DMS114 treated with DMSO at 0.1 percent for 48 hours (cell line): ENCODE results near the gene PFN3.

Source experiments
- DNase-seq: peaks from one replicate; lab custom pipeline; 2025; ENCODE audit not compliant: unreplicated experiment; lab: John Stamatoyannopoulos, UW

Gene PFN3

GRCh38 chr5:177374211-177374610 lies 26.2 kb downstream of the PFN3 start:
- DNase-seq, result no peak

- DNase-seq, result no peak
These were observed 26.7 kb downstream of the PFN3 start for GRCh38 chr5:177373806-177374205.

- DNase-seq, result no peak
These were observed 27.6 kb downstream of the PFN3 start for GRCh38 chr5:177372910-177373309.

DNA sequence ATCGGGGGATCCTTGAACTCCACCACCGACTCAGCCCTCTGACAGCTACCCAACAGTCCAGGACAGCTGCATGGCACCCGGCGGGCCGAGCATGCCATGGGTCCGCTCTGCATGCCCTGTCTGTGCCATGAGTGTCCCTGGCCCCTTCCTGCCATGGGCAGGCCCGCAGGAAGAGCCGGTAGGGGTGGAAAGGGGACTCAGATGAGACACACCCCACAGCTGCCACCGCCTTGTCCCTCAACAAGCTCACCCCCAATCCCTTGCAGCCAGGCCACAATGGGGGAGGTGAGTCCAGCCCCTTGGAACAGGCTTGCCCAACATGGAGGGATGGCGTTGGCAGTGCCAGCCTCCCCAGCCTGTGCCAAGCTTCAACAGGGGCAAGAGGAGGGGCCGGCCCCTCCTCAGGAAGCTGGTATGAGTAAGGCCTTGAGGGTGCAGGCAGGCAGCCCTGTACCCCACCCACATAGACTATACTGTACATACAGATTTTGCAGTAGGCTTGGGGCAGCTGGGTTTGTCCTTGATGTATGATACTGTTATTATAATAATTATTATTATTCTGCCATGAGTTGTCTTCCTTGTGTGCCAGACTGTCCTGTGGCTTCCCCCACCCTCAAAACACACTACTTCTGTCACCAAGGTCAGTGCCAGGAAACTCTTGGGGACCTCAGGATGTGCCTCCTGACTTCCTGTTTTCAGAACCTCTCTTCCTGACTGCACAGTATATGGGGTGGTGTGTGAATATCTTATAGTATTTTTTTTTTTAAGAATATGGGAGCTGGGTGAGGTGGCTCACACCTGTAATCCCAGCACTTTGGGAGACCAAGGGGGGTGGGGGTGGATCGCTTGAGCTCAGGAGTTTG lies 28.2 kb downstream of the PFN3 start:
- DNase-seq, result no peak

DNA sequence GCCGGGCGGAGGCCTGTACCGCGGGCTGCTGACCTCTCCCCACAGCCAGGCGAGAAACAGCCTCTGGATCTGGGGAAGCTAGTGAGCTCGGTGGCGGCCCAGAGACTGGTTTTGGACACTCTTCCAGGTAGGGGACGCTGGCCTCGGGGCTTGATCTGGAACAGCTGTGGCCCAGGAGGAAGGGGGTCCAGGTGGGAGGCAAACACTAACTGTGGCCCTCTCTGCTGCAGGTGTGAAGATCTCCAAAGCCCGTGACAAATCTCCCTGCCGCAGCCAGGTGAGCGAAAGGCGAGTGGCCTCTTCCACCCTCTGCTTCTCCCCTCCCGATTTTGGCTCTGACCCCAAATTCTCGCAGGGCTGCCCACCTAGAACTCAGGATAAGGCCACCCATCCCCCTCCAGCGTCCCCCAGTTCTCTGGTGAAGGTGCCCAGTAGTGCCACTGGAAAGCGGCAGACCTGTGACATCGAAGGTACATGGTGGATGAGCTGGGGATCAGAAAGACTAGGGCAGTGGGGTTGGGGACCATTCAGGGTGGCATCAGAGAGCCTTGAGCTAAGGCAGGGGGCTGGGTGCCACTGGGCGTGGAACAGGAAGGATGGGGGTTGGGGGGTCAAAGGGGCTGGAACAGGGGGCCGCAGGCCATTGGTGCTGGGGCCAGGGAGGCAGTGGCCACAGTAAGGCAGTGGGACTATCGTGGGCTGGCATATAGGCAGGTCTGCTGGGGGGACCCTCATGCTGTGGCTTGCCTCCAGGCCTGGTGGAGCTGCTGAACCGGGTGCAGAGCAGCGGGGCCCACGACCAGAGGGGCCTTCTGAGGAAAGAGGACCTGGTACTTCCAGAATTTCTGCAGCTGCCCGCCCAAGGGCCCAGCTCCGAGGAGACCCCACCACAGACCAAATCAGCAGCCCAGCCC lies 29.1 kb downstream of the PFN3 start:
- no peak for DNase-seq

DNA sequence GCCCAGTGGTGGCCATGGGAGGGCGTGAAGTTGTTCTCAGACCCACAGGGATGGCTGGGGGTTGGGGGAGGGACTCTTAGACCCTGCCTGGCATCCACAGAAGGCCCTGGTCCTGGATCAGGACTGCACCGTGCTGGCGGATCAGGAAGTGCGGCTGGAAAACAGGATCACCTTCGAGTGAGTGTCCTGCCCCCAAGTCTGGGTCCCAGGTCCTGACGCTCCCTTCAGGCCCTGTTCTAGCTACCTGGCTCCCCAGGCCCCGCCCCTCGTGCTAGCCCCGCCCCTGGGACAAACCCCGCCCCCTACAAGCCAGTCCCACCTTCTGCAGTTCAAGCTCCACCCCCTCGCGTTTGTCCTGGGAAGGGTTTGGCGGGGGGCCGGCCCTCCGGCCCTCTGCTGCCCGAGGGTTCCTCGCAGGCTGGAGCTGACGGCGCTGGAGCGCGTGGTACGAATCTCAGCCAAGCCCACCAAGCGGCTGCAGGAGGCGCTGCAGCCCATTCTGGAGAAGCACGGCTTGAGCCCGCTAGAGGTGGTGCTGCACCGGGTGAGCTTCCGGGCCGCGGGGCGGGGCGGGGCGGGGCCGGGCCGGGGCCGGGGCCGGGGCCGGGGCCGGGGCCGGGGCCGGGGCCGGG lies 29.9 kb downstream of the PFN3 start:
- DNase-seq, result peak; percentile 65

GRCh38 chr5:177369645-177370440 lies 30.6 kb downstream of the PFN3 start:
- no peak for DNase-seq

DNA sequence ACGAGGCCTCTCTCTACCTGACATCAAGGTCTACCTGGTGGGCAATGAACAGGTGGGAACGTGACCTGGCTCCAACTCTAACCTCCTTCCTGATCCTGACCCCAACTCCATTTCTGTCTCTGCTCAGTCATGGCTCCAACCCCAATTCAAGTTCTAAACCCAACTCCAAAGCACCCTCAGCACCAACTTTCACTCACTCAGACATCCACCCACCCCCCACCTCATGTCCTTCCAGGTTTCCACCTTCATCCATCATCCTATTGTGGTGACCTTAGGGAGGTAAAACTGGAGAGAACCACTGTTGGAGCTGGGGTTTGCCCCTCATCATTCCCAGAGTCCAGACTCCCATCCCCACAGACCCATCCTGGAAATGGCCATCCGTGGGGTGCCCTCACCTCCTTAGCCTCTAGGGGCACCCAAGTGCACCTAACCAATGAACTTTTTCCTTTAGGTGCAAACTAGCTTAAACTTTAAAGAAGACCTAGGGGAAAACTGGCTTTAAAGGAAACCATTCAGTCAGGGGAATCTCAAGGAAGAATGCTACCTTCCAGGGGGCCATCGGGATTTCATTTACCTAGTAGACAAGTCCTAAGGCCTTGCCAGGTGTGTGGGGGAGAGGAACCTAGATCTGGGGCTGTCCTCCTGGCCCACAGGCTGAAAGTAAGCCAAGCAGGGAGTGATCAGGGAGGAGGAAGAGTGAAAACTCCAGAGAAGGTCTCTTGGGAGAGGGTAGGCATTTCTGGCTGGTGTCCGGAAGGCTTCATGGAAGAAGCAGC lies 31.4 kb downstream of the PFN3 start:
- DNase-seq, result peak; percentile 18

GRCh38 chr5:177367981-177368868 lies 32.2 kb downstream of the PFN3 start:
- no peak for DNase-seq

DNA sequence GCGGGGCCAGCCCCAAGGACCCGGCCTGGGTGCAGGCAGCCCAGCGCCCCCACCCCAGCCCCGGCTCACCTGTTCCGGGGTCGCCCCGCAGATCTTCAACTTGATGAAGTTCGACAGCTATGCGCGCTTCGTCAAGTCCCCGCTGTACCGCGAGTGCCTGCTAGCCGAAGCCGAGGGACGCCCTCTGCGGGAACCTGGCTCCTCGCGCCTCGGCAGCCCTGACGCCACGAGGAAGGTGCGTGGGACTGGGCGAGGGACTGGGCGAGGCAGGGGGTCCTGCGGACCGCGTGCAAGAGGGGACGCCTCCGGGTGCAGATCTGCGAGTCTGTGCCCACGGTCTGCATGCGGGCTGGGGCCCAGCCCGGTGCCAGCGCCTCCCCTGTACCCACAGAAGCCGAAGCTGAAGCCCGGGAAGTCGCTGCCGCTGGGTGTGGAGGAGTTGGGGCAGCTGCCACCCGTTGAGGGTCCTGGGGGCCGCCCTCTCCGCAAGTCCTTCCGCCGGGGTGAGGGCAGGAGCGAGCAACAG lies 33.1 kb downstream of the PFN3 start:
- no peak for DNase-seq

DNA sequence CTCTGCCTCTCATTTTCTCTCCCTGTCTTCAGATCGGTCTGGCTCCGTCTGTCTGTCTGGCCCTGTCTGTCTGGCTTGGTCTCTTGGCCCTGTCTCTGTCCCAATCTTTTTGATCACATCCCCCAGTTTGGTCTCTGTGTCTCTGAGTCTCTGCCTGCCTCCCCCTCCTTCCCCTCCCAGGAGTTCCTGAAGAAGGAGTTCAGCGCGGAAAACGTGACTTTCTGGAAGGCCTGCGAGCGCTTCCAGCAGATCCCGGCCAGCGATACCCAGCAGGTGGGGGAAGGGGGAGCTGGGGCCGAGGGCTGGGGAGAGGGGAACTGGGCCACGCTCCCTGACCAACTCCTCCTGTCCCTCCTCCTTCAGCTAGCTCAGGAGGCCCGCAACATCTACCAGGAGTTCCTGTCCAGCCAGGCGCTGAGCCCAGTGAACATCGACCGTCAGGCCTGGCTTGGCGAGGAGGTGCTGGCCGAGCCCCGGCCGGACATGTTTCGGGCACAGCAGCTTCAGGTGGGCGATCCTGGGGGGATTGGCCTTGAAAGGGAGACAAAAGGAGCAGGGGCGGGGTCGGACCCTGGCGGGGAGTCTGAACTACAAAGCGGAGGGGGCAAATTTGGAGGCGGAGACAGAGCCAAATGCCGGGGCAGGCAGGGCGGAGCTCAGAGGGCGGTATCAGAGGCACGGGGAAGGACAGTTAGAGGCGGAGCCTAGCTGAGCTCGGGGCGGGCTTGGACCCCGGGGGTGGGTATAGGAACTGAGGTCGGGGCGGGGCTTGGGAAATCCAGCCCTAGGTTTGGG lies 33.7 kb downstream of the PFN3 start:
- DNase-seq, result no peak

- no peak for DNase-seq
These were observed 34.5 kb downstream of the PFN3 start for GRCh38 chr5:177365845-177366527.

- no peak for DNase-seq
These were observed 36.1 kb downstream of the PFN3 start for GRCh38 chr5:177364159-177364962.

- no peak for DNase-seq
These were observed 36.9 kb downstream of the PFN3 start for GRCh38 chr5:177363565-177363964.

- peak; percentile 43 for DNase-seq
These were observed 37.6 kb downstream of the PFN3 start for GRCh38 chr5:177362610-177363507.

DNA sequence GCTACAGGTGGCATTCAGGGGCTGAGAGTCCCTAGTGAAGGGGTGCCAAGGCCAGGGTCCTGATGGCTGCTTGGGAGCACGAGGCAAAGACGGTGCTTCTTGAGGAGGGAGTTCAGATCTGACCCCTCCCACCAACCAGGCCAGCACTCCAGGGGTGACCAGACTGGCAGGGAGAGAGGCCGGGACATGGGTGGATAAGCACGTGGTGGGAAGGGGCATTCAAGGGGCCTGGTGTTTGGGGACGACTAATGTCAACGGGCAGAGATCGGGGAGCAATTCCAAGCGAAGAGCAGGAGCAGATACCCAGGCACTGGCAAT lies 38.2 kb downstream of the PFN3 start:
- no peak for DNase-seq
